Measurements from ENCODE around the gene LARP4B. TPM values are rescaled to one million over a fixed set of nuclear protein-coding genes. Genes with fewer than 3 reads are reported as not detected.

The LARP4B gene
- total and polyA plus RNA-seq, 2 of the 13 experiments (the other 11 are each of a cell fraction or from before 2014, with no cell fraction given), result 19.5 to 30.2 TPM

- TF ChIP-seq ZNF362 (CRISPR knock-in tag; IDR thresholded peaks at IDR 0.05; ENCODE audit: borderline replicate concordance) (peak; percentile 15; the same call in 1 of the 2 replicates), ZNF878 (CRISPR knock-in tag; IDR thresholded peaks at IDR 0.05) (no peak), ZNF766 (CRISPR knock-in tag; IDR thresholded peaks at IDR 0.05; ENCODE audit: borderline replicate concordance) (no peak), ZNF605 (CRISPR knock-in tag; IDR thresholded peaks at IDR 0.05) (0 out of 2 replicates have a peak, but pooled peaks have one; percentile 49), RXRB (CRISPR knock-in tag; IDR thresholded peaks at IDR 0.05; ENCODE audit: borderline replicate concordance) (no peak), ZFY (CRISPR knock-in tag; IDR thresholded peaks at IDR 0.05) (peak; percentile 30; the same call in 1 of the 2 replicates), ZBTB44 (CRISPR knock-in tag; IDR thresholded peaks at IDR 0.05) (no peak), JDP2 (CRISPR knock-in tag; IDR thresholded peaks at IDR 0.05; ENCODE audit: borderline replicate concordance) (no peak), SALL1 (CRISPR knock-in tag; IDR thresholded peaks at IDR 0.05) (peak; percentile 35; the same call in 1 of the 2 replicates), REXO4 (CRISPR knock-in tag; IDR thresholded peaks at IDR 0.05; ENCODE audit: borderline replicate concordance) (no peak), ZSCAN25 (CRISPR knock-in tag; IDR thresholded peaks at IDR 0.05) (no peak), SRSF9 (IDR thresholded peaks at IDR 0.05; ENCODE audit: borderline replicate concordance, insufficient read depth, low read depth, low read length, poor library complexity, severe bottlenecking) (no peak), FUBP1 (CRISPR knock-in tag; IDR thresholded peaks at IDR 0.05; ENCODE audit: borderline replicate concordance) (no peak), KDM5B (CRISPR knock-in tag; IDR thresholded peaks at IDR 0.05; ENCODE audit: borderline replicate concordance) (peak; percentile 41; the same call in 1 of the 2 replicates), HES4 (CRISPR knock-in tag; IDR thresholded peaks at IDR 0.05; ENCODE audit: borderline replicate concordance) (no peak), PHB2 (IDR thresholded peaks at IDR 0.05; ENCODE audit: partially characterized antibody) (no peak), ZNF670 (CRISPR knock-in tag; IDR thresholded peaks at IDR 0.05; ENCODE audit: borderline replicate concordance) (0 out of 2 replicates have a peak, but pooled peaks have one; percentile 18), ZNF326 (CRISPR knock-in tag; IDR thresholded peaks at IDR 0.05; ENCODE audit: borderline replicate concordance) (no peak), NR2F2 (IDR thresholded peaks at IDR 0.05; ENCODE audit: borderline replicate concordance, low read depth) (no peak), MAX (IDR thresholded peaks at IDR 0.05) (peak; percentile 64), ZNF580 (CRISPR knock-in tag; IDR thresholded peaks at IDR 0.05; ENCODE audit: borderline replicate concordance, low read depth) (no peak)
Measured at GRCh38 chr10:971613-972012, 40.1 kb upstream of the LARP4B start (continued).
